Ishikawa (cell line): ENCODE measurements around the gene PTPN12.
A peak's percentile ranks its signal among the peaks of the same experiment; 100 is the strongest.

Experiments used
- CEBPB ChIP-seq: IDR thresholded peaks from 2 replicates; pipeline ENCODE4 v1.6.1; 2012
- CREB1 ChIP-seq: IDR thresholded peaks from 2 replicates; pipeline ENCODE4 v1.6.1; 2012; ENCODE audit warnings: low read depth
- EGR1 ChIP-seq: IDR thresholded peaks from 2 replicates; pipeline ENCODE4 v1.6.1; 2012
- EP300 ChIP-seq: IDR thresholded peaks from 2 replicates; pipeline ENCODE4 v1.6.1; 2012; ENCODE audit warnings: borderline replicate concordance
- FOXM1 ChIP-seq: IDR thresholded peaks from 2 replicates; pipeline ENCODE4 v1.6.1; 2012; ENCODE audit warnings: low read depth, borderline replicate concordance
- MAX ChIP-seq: IDR thresholded peaks from 2 replicates; pipeline ENCODE4 v1.6.1; 2012
- NFIC ChIP-seq: IDR thresholded peaks from 2 replicates; pipeline ENCODE4 v1.6.1; 2012
- RAD21 ChIP-seq: IDR thresholded peaks from 2 replicates; pipeline ENCODE4 v1.6.1; 2012; ENCODE audit warnings: low read depth
- REST ChIP-seq: IDR thresholded peaks from 2 replicates; pipeline ENCODE4 v1.6.1; 2012; ENCODE audit warnings: low read depth, mild to moderate bottlenecking
- TAF1 ChIP-seq: IDR thresholded peaks from 2 replicates; pipeline ENCODE4 v1.6.1; 2012; ENCODE audit warnings: low read depth, mild to moderate bottlenecking
- TCF12 ChIP-seq: IDR thresholded peaks from 2 replicates; pipeline ENCODE4 v1.6.1; 2012; ENCODE audit warnings: low read depth
- TEAD4 ChIP-seq: IDR thresholded peaks from 2 replicates; pipeline ENCODE4 v1.6.1; 2012
- USF1 ChIP-seq: IDR thresholded peaks from 2 replicates; pipeline ENCODE4 v1.6.1; 2012
- YY1 ChIP-seq: IDR thresholded peaks from 2 replicates; pipeline ENCODE4 v1.6.1; 2012; ENCODE audit warnings: low read depth
- ZBTB7A ChIP-seq: IDR thresholded peaks from 2 replicates; pipeline ENCODE4 v1.6.1; 2012; ENCODE audit warnings: low read depth

PTPN12 gene

GRCh38 chr7:77532247-77532646 lies 4.8 kb upstream of the PTPN12 start:
- TF ChIP-seq MAX (no peak), FOXM1 (no peak), REST (no peak), ZBTB7A (no peak), CREB1 (no peak), EP300 (no peak)

- TF ChIP-seq MAX (no peak), NFIC (no peak), ZBTB7A (no peak), EP300 (no peak), RAD21 (no peak), CEBPB (no peak), FOXM1 (no peak), TEAD4 (no peak), YY1 (no peak)
Measured at GRCh38 chr7:77536017-77536412, 1.1 kb upstream of the PTPN12 start.

- TF ChIP-seq EGR1 (peak; percentile 60; the same call in 1 of the 2 replicates), MAX (peak; percentile 65), TAF1 (peak; percentile 86), YY1 (no peak), FOXM1 (no peak)
Measured at GRCh38 chr7:77536413-77537135, 521 bp upstream of the PTPN12 start.

GRCh38 chr7:77537778-77538280 lies 734 bp downstream of the PTPN12 start:
- TF ChIP-seq ZBTB7A, result peak; percentile 87
- TF ChIP-seq TAF1, result no peak

- TF ChIP-seq FOXM1 (no peak), USF1 (no peak), NFIC (no peak), YY1 (no peak), MAX (peak; percentile 18; the same call in 1 of the 2 replicates), TAF1 (peak; percentile 24; the same call in 1 of the 2 replicates), RAD21 (peak; percentile 2; the same call in 1 of the 2 replicates), CREB1 (no peak), REST (no peak), TEAD4 (peak; percentile 26; the same call in 1 of the 2 replicates), CEBPB (peak; percentile 100), ZBTB7A (0 out of 2 replicates have a peak, but pooled peaks have one; percentile 5), EP300 (no peak), EGR1 (peak; percentile 27; the same call in 1 of the 2 replicates)
Measured at GRCh38 chr7:77538281-77539212, 1.5 kb downstream of the PTPN12 start.

- TF ChIP-seq EGR1, result no peak
- no peak for TF ChIP-seq RAD21
- no peak for TF ChIP-seq FOXM1
- no peak for TF ChIP-seq EP300
- TF ChIP-seq TEAD4, result no peak
- no peak for TF ChIP-seq USF1
- no peak for TF ChIP-seq YY1
- no peak for TF ChIP-seq MAX
- TF ChIP-seq CEBPB, result no peak
- no peak for TF ChIP-seq CREB1
- TF ChIP-seq REST, result no peak
- TF ChIP-seq TAF1, result no peak
- TF ChIP-seq NFIC, result no peak
- TF ChIP-seq TCF12, result no peak
- TF ChIP-seq ZBTB7A, result no peak
Measured at GRCh38 chr7:77540402-77540822, 3.3 kb downstream of the PTPN12 start.
